Germinal center (tissue), 1 donor: ENCODE results near the gene PTPRM.
"Not testable (repeated sequence)": the region's sequence is repeated elsewhere in the genome, so short reads cannot be mapped to it uniquely, and the experiment has no call there.

ENCODE experiments used
- DNase-seq: peaks from one replicate; pipeline ENCODE4 v3.0.0; 2012; ENCODE audit warnings: mixed read lengths, low spot score

PTPRM gene

DNA sequence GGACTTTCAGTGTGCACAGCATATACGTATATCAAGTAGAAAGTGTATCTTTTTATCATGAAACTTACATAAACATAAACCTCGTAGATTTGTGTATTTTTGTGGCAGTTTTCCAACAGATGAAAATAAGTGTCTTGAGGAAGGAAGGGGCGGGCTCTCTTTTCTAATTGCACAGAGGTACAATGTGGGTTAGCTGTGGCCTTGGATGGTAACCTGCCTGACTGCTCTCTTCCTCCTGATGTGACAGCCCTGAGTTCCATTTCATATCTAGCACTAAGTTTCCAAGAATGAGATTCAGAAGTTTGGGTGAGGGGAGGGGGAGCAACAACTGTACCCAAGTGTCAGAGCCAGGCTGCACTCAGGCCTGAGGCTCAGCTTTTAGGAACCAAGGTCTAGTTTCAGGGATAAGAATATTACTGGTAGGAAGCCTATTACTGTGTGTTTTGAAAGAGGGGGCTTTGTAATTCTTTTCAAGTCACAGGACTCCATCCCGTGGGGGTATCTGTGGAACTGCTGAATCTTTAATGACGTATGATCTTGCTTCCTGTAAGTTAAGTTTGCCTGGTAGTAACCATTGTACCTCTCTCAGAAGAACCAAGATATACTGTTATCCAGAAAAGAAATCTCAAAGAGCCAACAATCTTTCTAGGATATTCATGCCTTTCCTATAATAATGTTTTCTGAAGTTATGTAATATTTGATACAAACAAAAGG is 483.7 kb downstream of the PTPRM start:
- DNase-seq: no peak

DNA sequence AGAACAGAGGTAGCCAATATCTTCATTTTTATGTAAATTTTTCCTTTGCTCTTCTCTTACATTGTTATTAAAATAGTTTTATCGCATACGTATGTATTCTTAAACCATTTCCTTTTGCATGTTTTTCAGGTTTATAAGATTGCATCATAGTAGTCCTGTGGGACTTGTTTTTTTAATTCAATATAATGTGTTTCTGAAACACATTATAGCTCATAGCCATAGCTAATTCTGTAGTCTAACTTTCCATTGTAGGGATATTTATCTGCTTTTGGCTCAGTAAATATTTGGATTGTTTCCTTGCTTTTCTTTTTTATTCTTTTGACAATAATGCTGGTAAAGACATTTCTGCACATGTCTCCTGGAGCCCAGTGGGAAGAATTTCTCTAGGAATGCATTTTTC is 484.3 kb downstream of the PTPRM start:
- DNase-seq: no peak

DNA sequence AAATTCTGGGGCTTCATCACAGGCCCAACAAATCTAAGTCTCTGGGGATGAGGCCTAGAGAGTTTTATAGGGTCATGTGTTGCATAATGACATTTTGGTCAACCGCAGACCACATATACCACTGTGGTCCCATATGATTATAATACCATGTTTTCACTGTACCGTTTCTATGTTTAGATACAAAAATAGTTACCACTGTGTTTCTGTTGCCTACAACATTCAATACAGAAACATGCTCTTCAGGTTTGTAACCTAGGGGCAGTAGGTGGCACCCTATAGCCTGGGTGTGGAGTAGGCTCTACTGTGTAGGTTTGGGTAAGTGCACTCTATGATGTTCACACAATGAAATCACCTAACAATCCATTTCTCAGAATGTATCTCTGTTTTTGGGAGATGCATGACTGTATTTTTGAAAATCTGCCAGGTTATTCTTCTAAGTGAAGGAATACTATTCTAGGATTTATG is 485.2 kb downstream of the PTPRM start:
- no peak for DNase-seq

DNA sequence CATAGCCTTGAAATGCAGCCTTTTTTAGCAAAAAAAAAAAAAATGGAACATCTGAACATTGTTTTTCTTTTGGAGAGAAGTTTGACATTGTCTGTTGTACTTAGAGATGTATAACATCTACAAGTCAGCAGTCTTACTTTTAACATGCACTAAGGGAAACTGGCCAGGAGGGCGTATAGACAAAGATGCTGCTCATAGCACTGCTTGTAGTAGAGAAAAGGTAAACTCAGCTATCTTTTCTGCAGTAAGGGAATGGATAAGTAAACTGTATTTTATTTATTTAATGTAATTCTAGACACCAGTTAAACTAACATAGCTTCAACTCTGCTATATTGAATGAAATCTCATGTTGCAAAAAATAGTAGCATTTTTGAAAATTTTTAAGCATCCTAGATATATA is 489.6 kb downstream of the PTPRM start:
- no peak for DNase-seq

DNA sequence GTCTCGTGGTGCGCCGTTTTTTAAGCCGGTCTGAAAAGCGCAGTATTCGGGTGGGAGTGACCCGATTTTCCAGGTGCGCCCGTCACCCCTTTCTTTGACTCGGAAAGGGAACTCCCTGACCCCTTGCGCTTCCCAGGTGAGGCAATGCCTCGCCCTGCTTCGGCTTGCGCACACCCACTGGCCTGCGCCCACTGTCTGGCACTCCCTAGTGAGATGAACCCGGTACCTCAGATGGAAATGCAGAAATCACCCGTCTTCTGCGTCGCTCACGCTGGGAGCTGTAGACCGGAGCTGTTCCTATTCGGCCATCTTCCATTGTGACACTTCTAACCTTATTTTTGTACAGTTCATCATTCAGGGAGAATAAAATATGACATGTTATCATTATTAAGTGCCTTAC is 496.0 kb downstream of the PTPRM start:
- DNase-seq: not testable (repeated sequence)

DNA sequence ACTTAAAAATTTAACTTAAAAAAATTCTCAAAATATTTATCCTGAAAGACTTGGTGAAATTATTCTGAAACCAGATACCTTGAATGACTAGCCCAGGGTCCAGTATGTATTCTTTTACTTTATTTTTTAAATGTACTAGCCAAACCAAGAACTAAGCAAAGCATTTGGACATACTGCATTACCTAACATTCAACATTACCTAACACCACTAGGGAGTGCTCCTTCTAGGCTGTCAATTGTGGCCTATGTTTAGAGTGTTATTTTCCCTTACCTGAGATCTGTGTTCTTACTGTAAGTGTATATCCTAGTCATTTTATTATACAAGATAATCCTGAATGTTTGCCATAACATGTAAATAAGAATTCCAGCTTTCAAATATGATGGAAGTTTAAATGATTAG is 496.6 kb downstream of the PTPRM start:
- DNase-seq: no peak

DNA sequence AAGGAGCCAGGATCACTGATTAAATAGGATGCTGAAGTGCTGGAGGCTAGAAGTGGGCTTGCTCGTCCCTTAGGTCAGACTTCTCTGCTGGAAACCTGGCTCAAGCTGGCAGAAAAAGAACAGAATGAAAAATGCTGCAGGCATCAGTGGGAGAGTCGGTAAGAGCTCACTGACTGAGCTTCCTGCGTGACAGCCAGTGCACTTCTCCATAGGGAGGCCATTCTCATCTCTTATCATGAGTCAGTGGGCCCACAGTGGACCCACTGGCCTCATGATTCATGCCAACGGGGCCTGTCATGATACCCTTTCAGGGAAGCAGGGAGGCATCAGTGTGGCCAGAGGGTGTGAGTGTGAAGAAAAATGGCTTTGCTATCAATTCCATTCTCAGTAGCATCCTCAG is 498.2 kb downstream of the PTPRM start:
- no peak for DNase-seq

DNA sequence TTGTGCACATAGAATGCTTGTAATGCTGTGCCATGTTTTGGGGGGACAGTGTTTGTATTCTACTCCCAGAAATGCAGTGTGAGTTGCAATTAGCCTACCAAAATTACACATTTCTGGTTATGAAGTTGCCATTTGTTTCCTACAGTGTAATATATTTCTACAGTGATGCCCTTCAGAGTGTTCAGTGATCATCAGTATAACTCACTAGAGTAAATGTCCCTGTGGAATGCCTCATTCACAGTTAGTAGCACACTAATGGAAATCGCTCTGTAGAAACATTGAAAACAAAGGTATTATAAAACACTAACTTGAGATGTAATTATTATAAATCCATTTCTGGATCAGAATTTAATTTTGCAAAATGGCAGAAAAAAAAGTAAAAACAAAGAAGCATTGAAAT is 498.7 kb downstream of the PTPRM start:
- DNase-seq: no peak

DNA sequence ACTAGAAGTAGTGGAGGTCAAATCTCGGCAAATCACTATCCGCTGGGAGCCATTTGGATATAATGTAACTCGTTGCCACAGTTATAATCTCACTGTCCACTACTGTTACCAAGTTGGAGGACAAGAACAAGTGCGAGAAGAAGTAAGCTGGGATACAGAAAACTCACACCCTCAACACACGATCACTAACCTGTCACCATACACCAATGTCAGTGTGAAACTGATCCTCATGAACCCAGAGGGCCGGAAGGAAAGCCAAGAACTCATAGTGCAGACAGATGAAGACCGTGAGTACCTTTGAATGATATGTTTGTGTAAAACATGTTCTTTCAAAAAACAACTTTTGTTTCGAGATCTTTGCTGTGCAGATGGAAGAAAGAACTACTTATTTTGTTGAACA is 502.6 kb downstream of the PTPRM start:
- no peak for DNase-seq

DNA sequence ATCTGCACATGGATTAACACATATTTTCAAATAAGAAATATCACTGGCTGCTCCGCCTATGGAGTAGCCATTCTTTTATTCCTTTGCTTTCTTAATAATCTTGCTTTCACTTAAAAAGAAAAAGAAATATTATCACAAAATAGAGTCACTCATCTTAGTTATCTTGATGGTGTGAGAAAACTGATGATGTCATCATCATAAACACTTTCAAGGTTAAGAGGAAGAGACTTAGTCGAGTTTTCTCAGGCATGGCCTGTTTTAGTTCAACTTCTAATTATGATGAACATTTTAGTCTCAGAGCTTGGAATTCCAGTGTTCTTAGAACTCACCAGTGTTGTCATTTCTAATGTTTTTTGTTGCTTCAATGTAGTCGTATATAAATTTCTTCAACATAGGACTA is 506.1 kb downstream of the PTPRM start:
- no peak for DNase-seq

DNA sequence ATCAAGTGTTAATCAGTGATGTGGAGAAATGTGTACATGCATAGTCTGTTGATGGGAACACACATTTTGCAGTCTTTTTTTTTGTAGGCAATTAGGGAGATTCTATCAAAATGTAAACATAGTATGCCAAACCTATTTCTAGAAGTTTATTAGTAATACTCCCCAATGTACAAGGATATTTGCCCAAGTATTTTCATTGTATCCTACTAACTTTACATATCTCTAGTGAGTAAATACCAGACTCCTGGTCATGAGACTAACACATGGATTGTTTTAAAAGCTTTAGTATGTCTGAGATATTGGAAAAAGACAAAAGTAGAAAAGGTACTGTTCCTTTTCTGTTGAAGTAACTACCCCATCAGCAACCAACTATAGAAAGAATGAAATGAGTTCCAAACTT is 513.0 kb downstream of the PTPRM start:
- no peak for DNase-seq

DNA sequence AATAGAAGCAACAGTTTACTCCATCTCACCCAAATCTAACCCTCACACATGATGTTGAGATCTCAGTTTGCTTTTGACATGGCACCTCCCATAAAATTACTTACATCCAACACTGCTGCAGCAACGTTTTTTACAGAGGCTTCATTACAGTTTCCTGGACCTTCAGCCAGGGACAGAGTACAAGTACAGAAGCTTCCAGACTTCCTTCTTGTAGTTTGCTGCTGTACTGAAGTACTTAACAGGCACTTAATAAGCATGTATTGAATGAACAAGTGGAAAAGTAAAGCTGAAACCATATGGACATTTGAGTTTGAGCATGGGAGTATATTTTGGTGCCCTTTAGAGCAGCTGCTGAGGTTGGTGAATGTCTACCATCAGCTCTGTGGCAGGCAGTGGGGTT is 514.2 kb downstream of the PTPRM start:
- DNase-seq: no peak

DNA sequence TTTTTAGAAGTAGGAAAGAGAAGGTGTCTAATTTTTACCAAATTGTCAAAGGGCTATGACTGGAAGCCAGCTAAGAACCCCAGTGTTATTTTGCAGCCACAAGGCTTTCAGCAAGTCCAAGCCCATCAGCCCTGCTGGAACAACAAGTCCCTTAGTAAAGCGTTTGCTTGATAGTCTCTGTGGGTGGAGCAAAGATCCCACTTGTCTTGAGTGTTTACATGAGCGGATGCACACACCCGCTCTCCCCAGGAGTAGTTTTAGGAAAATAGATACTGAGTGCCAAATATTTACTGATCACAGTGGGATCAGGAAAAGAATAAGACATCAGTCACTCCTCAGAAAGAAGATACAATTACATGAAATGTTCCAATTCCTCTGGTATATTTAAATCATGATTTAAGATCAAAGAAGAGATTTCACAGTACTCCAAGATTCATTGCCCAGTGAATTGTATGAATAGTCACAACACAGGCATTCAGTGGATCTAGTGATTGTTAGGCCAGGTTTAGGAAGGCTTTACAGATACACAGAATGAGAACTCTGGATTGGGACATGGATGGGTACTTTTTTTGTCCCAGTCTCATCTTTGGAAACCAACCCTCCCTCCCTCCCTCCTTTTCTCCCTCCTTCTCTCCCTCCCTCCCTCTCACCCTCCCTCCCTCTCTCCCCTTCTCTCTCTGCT is 514.9 kb downstream of the PTPRM start:
- no peak for DNase-seq

DNA sequence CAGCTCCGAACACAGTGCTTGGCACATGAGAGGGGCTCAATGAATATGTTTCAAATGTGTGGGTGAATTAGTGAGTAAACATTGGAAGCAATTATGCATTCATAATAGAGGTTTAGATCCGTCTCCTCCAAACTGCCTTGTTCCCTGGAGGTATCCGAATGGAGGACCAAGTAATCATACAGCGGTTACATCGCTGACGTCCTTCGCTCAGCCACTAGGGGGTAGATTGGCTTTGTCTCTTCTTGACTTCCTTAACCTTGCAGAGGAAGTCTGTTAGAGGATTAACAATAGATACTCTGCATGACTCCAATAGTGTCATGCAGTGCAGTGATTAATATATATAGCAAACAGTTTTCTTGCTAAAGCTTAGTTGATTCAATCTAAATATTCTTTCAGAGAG is 517.0 kb downstream of the PTPRM start:
- no peak for DNase-seq

DNA sequence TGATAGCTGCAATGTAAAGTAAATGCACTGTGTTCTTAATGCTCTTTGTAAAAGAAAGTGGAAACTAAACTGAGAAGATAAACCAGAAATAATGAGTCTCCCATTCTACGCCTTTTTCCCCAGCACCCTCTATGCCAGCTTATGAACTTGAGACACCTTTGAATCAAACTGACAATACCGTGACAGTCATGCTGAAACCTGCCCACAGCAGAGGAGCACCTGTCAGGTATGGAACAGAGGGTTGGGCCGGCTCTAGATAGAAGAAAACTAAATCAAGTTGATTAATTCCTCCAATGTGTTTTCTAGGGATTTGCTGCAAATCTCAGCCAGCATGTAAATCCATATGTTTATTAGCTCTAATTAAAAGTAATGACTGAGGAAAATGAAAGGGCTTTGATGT is 521.5 kb downstream of the PTPRM start:
- DNase-seq: no peak

DNA sequence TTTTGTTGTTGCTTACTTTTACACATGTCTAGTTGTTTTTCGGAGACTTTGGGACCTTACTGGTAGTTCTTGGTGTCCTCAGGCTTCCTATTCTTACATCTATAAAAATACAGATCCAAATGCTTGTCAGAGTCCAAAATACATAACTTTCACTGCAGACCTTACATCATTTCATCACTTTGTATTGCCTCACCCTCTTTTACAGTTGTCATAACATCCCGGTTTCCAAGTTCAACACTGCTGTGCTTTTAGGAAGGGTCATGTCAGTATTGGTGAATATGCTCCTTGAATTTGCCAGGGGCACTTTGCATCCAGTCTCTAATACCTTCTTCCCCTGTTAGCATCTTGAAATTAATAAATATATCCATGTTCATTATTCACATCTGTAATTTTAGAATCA is 523.9 kb downstream of the PTPRM start:
- DNase-seq: no peak

DNA sequence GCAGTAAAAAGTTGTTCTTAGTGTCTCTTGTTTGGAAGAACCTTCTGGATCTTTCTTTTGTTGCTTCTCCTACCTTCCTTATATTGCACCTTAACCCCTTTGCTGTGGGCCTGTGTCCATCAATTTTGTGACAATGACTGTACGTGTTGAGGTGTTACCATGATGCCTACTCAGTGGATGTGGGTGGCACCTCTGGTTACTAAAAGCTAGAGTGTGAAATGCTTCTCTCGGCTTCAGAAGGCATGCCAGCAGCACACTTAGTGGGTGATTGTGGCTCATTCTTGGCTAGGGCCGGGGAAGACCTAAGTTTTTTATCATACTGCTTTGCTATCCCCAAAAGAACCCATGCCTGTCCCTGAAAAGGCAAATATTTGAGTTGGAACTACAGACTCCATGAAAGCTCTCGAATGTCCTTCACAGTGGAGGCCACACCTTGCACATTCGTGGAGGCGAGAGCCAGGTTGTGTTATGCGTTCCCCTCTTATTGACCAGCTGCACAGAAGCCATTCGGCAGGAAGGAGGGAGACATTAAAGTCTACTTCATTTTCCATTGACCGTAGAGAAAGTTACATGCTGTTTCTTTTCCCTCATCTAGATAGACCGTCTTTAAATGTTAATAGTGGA is 528.9 kb downstream of the PTPRM start:
- DNase-seq: no peak

DNA sequence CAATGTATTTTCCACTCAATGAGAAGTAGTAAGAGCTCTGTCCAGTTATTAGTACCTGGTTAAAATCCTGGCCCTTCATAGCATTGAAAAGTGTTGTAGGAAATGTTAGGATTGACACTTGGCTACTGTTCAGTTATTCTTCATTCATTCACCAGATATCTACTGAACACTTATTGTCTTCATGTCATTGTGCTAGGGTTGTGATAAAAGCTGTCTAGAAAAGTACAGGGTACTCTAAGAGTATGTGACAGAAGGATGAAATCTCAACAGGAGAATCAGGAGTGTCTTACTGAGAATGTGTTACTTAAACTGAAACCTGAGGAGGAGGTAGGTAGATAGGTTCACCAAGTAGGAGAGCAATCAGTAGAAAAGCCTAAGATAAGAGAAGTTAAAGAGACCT is 530.3 kb downstream of the PTPRM start:
- DNase-seq: no peak

DNA sequence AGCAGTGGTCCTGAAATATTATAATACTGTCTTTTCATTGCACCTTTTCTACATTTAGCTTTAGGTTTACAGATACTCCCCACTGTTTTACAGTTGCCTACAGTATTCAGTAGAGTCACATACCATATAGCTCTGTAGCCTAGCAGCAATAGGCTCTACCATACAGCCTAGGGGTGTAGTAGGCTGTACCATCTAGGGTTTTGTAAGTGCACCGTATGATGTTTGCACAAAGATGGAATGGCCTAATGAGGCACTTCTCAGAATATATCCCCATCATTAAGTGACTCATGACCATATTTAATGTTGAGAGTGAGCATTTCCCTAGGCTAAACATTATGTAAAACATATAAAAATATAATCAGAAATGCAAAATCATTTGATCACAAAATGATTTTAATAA is 530.8 kb downstream of the PTPRM start:
- no peak for DNase-seq

DNA sequence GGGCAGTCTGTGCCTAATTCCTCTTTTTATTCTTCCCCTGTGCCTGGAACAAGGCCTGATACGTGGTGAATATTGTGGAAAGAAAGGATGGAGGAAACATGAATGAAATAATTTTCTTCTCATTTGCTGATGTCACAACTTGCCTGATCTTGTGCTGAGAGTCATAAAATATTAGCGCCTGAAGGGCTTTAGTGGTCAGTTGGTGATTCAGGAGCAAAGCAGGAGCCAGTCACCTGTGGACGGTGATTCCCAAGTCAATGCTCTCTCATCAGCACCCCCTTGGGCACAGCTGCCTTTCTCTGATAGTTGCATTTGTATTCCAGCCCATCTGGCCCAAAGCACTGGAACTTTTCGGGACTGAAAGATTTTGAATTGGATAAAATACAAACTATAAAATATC is 539.5 kb downstream of the PTPRM start:
- no peak for DNase-seq

DNA sequence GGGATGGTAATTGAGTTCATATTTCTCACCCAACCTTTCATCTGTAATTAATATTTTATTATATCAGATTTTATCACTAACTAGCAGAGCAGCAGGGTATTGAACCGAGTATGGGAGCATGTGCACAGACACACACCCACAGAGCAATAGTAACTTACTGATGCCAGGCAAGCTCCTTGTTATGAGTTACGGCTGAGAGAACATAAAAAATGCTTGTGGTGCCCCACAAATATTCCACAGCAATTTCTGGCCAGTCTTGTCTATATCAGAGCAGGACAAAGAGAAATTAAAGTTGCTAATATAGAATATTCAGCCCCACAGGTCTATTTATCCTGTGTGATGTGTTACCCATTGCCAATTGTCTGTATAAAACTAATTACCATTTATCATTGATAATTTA is 540.3 kb downstream of the PTPRM start:
- no peak for DNase-seq

DNA sequence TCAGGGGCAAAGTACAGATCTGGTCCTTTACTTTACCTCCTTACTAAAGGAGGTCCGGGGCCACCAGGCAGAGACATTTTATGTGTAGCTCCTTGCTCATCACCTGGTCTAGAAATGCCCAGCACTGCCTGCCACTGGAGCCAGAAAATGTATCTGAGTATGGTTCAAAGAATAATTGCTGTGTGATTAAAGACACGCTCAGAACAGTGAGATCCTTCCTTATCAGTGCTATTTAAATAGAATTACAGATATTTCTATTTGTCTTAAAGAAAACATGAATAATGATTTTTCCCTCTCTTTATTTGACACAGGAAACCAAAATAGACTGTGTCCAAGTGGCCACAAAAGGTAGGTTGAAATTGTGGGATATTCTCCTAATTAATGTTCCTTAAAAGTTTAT is 547.4 kb downstream of the PTPRM start:
- DNase-seq: no peak

DNA sequence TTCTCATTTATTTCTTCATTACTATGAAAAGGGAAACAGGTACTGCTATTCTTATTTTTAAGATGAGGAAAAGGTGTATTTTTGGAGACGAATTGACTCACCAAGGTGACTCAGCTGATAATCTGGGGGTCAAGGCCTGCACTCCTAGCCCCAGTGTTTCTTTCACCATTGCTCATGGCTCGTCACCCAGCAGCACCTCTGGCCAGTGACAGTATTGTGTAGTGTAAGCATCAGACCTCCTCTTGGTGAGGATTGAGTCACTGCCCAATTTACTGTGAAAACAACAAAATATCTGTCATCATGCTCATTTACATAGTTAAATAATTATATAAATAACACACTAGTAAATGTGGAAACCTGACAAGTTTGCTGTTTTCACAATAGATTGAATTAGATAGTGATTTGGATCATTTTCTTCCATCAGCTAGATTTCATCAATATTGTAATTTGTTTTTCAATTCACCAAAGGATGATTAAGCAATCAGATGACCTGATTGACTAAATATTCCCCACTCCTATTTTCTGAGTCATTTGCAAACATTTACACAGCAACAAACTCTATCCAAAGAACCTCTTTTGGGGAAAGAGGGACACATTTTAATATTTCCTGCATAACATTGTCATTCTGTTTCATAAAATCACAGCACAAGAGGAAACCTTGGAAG is 549.4 kb downstream of the PTPRM start:
- no peak for DNase-seq
